ENCODE measurements around the gene EFNA2. TPM values are rescaled to one million over a fixed set of nuclear protein-coding genes. Genes with fewer than 3 reads are reported as not detected.

Gene EFNA2
- total and polyA plus RNA-seq, 2 of the 4 experiments (the other 2 are of a cell fraction) = not detected

GRCh38 chr19:1283917-1284292 lies 1.8 kb upstream of the EFNA2 start:
- ATAC-seq (ENCODE audit: low read depth) (no peak), DNase-seq (no peak)
- no peak overlapping the region for H3K9ac ChIP-seq (ENCODE audit: low read depth, low read length)
- H3K4me1 ChIP-seq (ENCODE audit: control insufficient read depth, insufficient read depth, low read length) = no peaks in the 10 kb centered on the region
- H3K27me3 ChIP-seq (ENCODE audit: control insufficient read depth, insufficient read depth, low read length) = peaks cover 41% of the 10 kb centered on the region
- H2BK15ac ChIP-seq (ENCODE audit: low read depth, low read length) = no peak overlapping the region
- no peak overlapping the region for H3K23ac ChIP-seq (ENCODE audit: low read depth, low read length)
- no peak overlapping the region for H3K18ac ChIP-seq (ENCODE audit: low read depth, low read length)
- intact Hi-C loops (cut with micrococcal nuclease) = loop anchor here (2.0 kb wide), 1 partner anchor 95 kb away; no protein-coding TSS in a partner anchor
- no peak overlapping the region for H4K91ac ChIP-seq (ENCODE audit: insufficient read depth, low read depth, low read length)
- H4K8ac ChIP-seq (ENCODE audit: low read depth in 2 of 2, low read length in 2 of 2) = no peak overlapping the region
- H3K9me3 ChIP-seq (ENCODE audit: control insufficient read depth, insufficient read depth, low read length) = no peaks in the 10 kb centered on the region
- peaks cover 4% of the 10 kb centered on the region for H3K36me3 ChIP-seq (ENCODE audit: control insufficient read depth, insufficient read depth, low read length)
- H3K56ac ChIP-seq (ENCODE audit: extremely low read depth, insufficient read depth, low read length) = no peak overlapping the region
- H2AK9ac ChIP-seq (replicated peaks; ENCODE audit: low read depth, low read length, poor library complexity) = no peak overlapping the region
- no peak overlapping the region for H2BK5ac ChIP-seq (ENCODE audit: low read depth, low read length, poor library complexity, severe bottlenecking)
- peaks cover 0 to 10% of the 10 kb centered on the region in 2 experiments; a peak in 1 of 4 replicates for H3K79me1 ChIP-seq (ENCODE audit: low read depth in 1 of 2, low read length in 2 of 2)
- no peak overlapping the region for H2BK120ac ChIP-seq (ENCODE audit: low read depth, low read length)
- no peak overlapping the region for H3K4me3 ChIP-seq (ENCODE audit: insufficient read depth, low read depth, low read length)
- in situ Hi-C loops (cut with MboI; ENCODE audit: low sequenced_read_pairs) = loop anchor here (5.0 kb wide), 1 partner anchor 78 kb away; no protein-coding TSS in a partner anchor
- 80% methylated on average over 1 of the region's 12 CpGs; no CpG with 5 or more reads in 1 of the 2 experiments for WGBS, 2 experiments (ENCODE audit: extremely low coverage in 2 of 2, insufficient read length in 1 of 2)
- no peak overlapping the region for H4K5ac ChIP-seq (ENCODE audit: low read depth, low read length)
- no peak overlapping the region for H2AFZ ChIP-seq (replicated peaks; ENCODE audit: low read length, poor library complexity)
- no peaks in the 10 kb centered on the region for H3K9me1 ChIP-seq (ENCODE audit: insufficient read depth, low read length)
- no TSS peak for BruUV-seq (replicated peaks)
- no peak overlapping the region for H3K4ac ChIP-seq (ENCODE audit: low read depth, low read length)
- no peak overlapping the region for H2AK5ac ChIP-seq (ENCODE audit: low read depth, low read length)
- H3K4me2 ChIP-seq (ENCODE audit: low read depth, low read length) = no peak overlapping the region
- no peak overlapping the region for H3K27ac ChIP-seq (ENCODE audit: insufficient read depth, low read length)
- H3K14ac ChIP-seq (replicated peaks; ENCODE audit: low read depth, low read length) = no peak overlapping the region
- ChIA-PET POLR2A (ENCODE audit: unreplicated experiment) (interaction anchor here (1.0 kb wide), 1 partner anchor 9 kb away, joined by 5 read pairs; the partner anchor contains the start of gene FAM174C), CTCF (no interaction called here)
- dilution Hi-C loops (cut with HindIII; ENCODE audit: low sequenced_read_pairs, unreplicated experiment) = no loop called here
- H2BK20ac ChIP-seq (ENCODE audit: low read depth, low read length) = no peak overlapping the region
- H4K20me1 ChIP-seq (ENCODE audit: insufficient read depth, low read length) = peaks cover 16% of the 10 kb centered on the region
- TF ChIP-seq SMC3 (IDR thresholded peaks at IDR 0.05; ENCODE audit: low read depth, low read length) = no peak
- no peak for TF ChIP-seq POLR2A (IDR thresholded peaks at IDR 0.05; ENCODE audit: low read depth, low read length)
- TF ChIP-seq USF2 (IDR thresholded peaks at IDR 0.05; ENCODE audit: low read depth, low read length) = no peak
- no peak for TF ChIP-seq FOS (IDR thresholded peaks at IDR 0.05; ENCODE audit: low read depth, low read length)
- TF ChIP-seq, protein P1, sequence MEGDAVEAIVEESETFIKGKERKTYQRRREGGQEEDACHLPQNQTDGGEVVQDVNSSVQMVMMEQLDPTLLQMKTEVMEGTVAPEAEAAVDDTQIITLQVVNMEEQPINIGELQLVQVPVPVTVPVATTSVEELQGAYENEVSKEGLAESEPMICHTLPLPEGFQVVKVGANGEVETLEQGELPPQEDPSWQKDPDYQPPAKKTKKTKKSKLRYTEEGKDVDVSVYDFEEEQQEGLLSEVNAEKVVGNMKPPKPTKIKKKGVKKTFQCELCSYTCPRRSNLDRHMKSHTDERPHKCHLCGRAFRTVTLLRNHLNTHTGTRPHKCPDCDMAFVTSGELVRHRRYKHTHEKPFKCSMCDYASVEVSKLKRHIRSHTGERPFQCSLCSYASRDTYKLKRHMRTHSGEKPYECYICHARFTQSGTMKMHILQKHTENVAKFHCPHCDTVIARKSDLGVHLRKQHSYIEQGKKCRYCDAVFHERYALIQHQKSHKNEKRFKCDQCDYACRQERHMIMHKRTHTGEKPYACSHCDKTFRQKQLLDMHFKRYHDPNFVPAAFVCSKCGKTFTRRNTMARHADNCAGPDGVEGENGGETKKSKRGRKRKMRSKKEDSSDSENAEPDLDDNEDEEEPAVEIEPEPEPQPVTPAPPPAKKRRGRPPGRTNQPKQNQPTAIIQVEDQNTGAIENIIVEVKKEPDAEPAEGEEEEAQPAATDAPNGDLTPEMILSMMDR (conservative IDR thresholded peaks at IDR 0.05; ENCODE audit: low read depth, low read length) = no peak
- TF ChIP-seq MAZ (IDR thresholded peaks at IDR 0.05; ENCODE audit: borderline replicate concordance, low read depth, low read length) = no peak
- TF ChIP-seq RCOR1 (IDR thresholded peaks at IDR 0.05; ENCODE audit: insufficient replicate concordance, low read length) = no peak
- no peak for TF ChIP-seq CEBPB (IDR thresholded peaks at IDR 0.05; ENCODE audit: low read depth, low read length)
- TF ChIP-seq, protein P2, sequence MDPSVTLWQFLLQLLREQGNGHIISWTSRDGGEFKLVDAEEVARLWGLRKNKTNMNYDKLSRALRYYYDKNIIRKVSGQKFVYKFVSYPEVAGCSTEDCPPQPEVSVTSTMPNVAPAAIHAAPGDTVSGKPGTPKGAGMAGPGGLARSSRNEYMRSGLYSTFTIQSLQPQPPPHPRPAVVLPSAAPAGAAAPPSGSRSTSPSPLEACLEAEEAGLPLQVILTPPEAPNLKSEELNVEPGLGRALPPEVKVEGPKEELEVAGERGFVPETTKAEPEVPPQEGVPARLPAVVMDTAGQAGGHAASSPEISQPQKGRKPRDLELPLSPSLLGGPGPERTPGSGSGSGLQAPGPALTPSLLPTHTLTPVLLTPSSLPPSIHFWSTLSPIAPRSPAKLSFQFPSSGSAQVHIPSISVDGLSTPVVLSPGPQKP (IDR thresholded peaks at IDR 0.05; ENCODE audit: borderline replicate concordance, low read depth, low read length) = no peak

All from IMR-90 (cell line).